GM19397 (cell line): ENCODE results near the gene SNCA.

ENCODE experiments used
- ATAC-seq: cut with Tn5 transposase; IDR thresholded peaks from one replicate; pipeline ENCODE4 v1.9.1; 2021; ENCODE audit warnings: mild to moderate bottlenecking, moderate library complexity; ENCODE audit not compliant: unreplicated experiment

The SNCA gene

GRCh38 chr4:89836897-89837384 is at the start of gene SNCA:
Gene SNCA, minus strand, starts transcription at chr4:89837161. Its CDS starts 1,494 bp downstream, at chr4:89835667.
- peak; percentile 29 for ATAC-seq

- ATAC-seq: no peak
Measured at GRCh38 chr4:89879215-89879614, 42.3 kb upstream of the SNCA start.

- no peak for ATAC-seq
Measured at GRCh38 chr4:89878611-89879010, 41.6 kb upstream of the SNCA start.

- ATAC-seq: no peak
Measured at GRCh38 chr4:89876548-89876947, 39.6 kb upstream of the SNCA start.

GRCh38 chr4:89871211-89871610 is 34.2 kb upstream of the SNCA start:
- ATAC-seq: no peak

- ATAC-seq: no peak
Measured at GRCh38 chr4:89868999-89869589, 32.1 kb upstream of the SNCA start.

GRCh38 chr4:89868276-89868675 is 31.3 kb upstream of the SNCA start:
- ATAC-seq: no peak

- ATAC-seq: no peak
Measured at GRCh38 chr4:89863533-89863932, 26.6 kb upstream of the SNCA start.

- no peak for ATAC-seq
Measured at GRCh38 chr4:89860971-89861370, 24.0 kb upstream of the SNCA start.

GRCh38 chr4:89855236-89855635 is 18.3 kb upstream of the SNCA start:
- ATAC-seq: no peak

GRCh38 chr4:89847571-89848325 is 10.8 kb upstream of the SNCA start:
- no peak for ATAC-seq

- ATAC-seq: no peak
Measured at GRCh38 chr4:89839558-89839957, 2.6 kb upstream of the SNCA start.

GRCh38 chr4:89837993-89838390 is 1.0 kb upstream of the SNCA start:
- ATAC-seq: no peak

- peak; percentile 47 for ATAC-seq
Measured at GRCh38 chr4:89837385-89837992, 528 bp upstream of the SNCA start.

GRCh38 chr4:89836031-89836745 is 773 bp downstream of the SNCA start:
- no peak for ATAC-seq

- no peak for ATAC-seq
Measured at GRCh38 chr4:89835413-89835812, 1.5 kb downstream of the SNCA start.

- no peak for ATAC-seq
Measured at GRCh38 chr4:89834486-89835209, 2.3 kb downstream of the SNCA start.

GRCh38 chr4:89829470-89830138 is 7.4 kb downstream of the SNCA start:
- ATAC-seq: peak; percentile 95

GRCh38 chr4:89823416-89823815 is 13.5 kb downstream of the SNCA start:
- no peak for ATAC-seq

- ATAC-seq: no peak
Measured at GRCh38 chr4:89821612-89822011, 15.3 kb downstream of the SNCA start.
